Trophoblast cell (in vitro differentiated cells and primary cell): ENCODE data around the gene KLHL36. TPM values are rescaled to one million over a fixed set of nuclear protein-coding genes. Genes with fewer than 3 reads are reported as not detected.

Experiments used
- DNase-seq, 2 donors: peaks; one replicate each; pipeline ENCODE4 v3.0.0-alpha.2; 2016
- H2AFZ ChIP-seq: 2 replicates; pipeline ENCODE4 v1.6.1; 2013; ENCODE audit warnings: low read length, moderate library complexity, mild to moderate bottlenecking; ENCODE audit not compliant: insufficient read depth, poor library complexity
- H2AK5ac ChIP-seq: 2 replicates; pipeline ENCODE4 v1.6.1; 2013; ENCODE audit warnings: mild to moderate bottlenecking, low read length
- H2BK120ac ChIP-seq: 2 replicates; pipeline ENCODE4 v1.6.1; 2013; ENCODE audit warnings: low read length, mild to moderate bottlenecking, moderate library complexity; ENCODE audit not compliant: insufficient read depth, poor library complexity
- H2BK12ac ChIP-seq: 2 replicates; pipeline ENCODE4 v1.6.1; 2013; ENCODE audit warnings: mild to moderate bottlenecking, low read length, moderate library complexity
- H2BK5ac ChIP-seq: 2 replicates; pipeline ENCODE4 v1.6.1; 2013; ENCODE audit warnings: low read length, low read depth, moderate library complexity, mild to moderate bottlenecking; ENCODE audit not compliant: poor library complexity
- H3K14ac ChIP-seq: 2 replicates; pipeline ENCODE4 v1.6.1; 2013; ENCODE audit warnings: mild to moderate bottlenecking, low read length
- H3K18ac ChIP-seq: 2 replicates; pipeline ENCODE4 v1.6.1; 2013; ENCODE audit warnings: mild to moderate bottlenecking, low read length
- H3K23ac ChIP-seq: 2 replicates; pipeline ENCODE4 v1.6.1; 2013; ENCODE audit warnings: low read length
- H3K27ac ChIP-seq: 2 replicates; pipeline ENCODE4 v1.5.1; 2013; ENCODE audit warnings: low read depth, mild to moderate bottlenecking, inconsistent platforms, low read length, moderate library complexity
- H3K27me3 ChIP-seq: 2 replicates; pipeline ENCODE4 v1.6.1; 2013; ENCODE audit warnings: inconsistent platforms, mild to moderate bottlenecking, low read length, moderate library complexity; ENCODE audit not compliant: insufficient read depth
- H3K36me3 ChIP-seq, 2 experiments: 1 replicate in 1 of 2; 2 replicates in 1 of 2; pipeline ENCODE4 v1.6.1; 2013; ENCODE audit warnings: low read length in 2 of 2, mild to moderate bottlenecking in 2 of 2, moderate library complexity in 1 of 2; ENCODE audit not compliant: insufficient read depth in 2 of 2, control insufficient read depth in 1 of 2
- H3K4ac ChIP-seq: 2 replicates; pipeline ENCODE4 v1.6.1; 2013; ENCODE audit warnings: low read depth, mild to moderate bottlenecking, low read length, moderate library complexity
- H3K4me1 ChIP-seq, 2 experiments: 1 replicate in 1 of 2; 2 replicates in 1 of 2; pipeline ENCODE4 v1.6.1; 2013; ENCODE audit warnings: low read length in 2 of 2, mild to moderate bottlenecking in 2 of 2, moderate library complexity in 1 of 2; ENCODE audit not compliant: insufficient read depth in 2 of 2, control insufficient read depth in 1 of 2
- H3K4me2 ChIP-seq: 2 replicates; pipeline ENCODE4 v1.6.1; 2013; ENCODE audit warnings: inconsistent platforms, mild to moderate bottlenecking, low read length, moderate library complexity
- H3K4me3 ChIP-seq: 2 replicates; pipeline ENCODE4 v1.5.1; 2013; ENCODE audit warnings: mild to moderate bottlenecking, low read depth, low read length, inconsistent platforms
- H3K79me1 ChIP-seq: one replicate; pipeline ENCODE4 v1.6.1; 2013; ENCODE audit warnings: low read length
- H3K79me2 ChIP-seq: 2 replicates; pipeline ENCODE4 v1.6.1; 2013; ENCODE audit warnings: low read length, mild to moderate bottlenecking; ENCODE audit not compliant: control insufficient read depth, insufficient read depth, poor library complexity
- H3K9ac ChIP-seq: 2 replicates; pipeline ENCODE4 v1.6.1; 2013; ENCODE audit warnings: mild to moderate bottlenecking, low read length
- H3K9me3 ChIP-seq: 2 replicates; pipeline ENCODE4 v1.6.1; 2013; ENCODE audit warnings: low read depth, mild to moderate bottlenecking, control low read depth, inconsistent platforms, low read length; ENCODE audit not compliant: insufficient read depth
- H4K12ac ChIP-seq: 2 replicates; pipeline ENCODE4 v1.6.1; 2013; ENCODE audit warnings: low read depth, mild to moderate bottlenecking, low read length, moderate library complexity
- H4K8ac ChIP-seq: 2 replicates; pipeline ENCODE4 v1.6.1; 2013; ENCODE audit warnings: low read depth, mild to moderate bottlenecking, low read length, moderate library complexity
- H4K91ac ChIP-seq: one replicate; pipeline ENCODE4 v1.6.1; 2013; ENCODE audit warnings: low read depth, mild to moderate bottlenecking, low read length, moderate library complexity
- WGBS: extraction: QIAGEN DNeasy Blood & Tissue Kit; methylation state at CpG from one replicate; pipeline ENCODE4 v1.1.7; 2013; ENCODE audit warnings: missing lambda C conversion rate; ENCODE audit not compliant: insufficient read length, insufficient coverage; ENCODE audit errors: extremely low coverage; 5-methylcytosine and 5-hydroxymethylcytosine counted together
- polyA plus RNA-seq: library from polyadenylated mRNA; stranded (reverse); fragments of 200-250 nt; gene quantifications from 2 replicates; pipeline ENCODE4 v1.2.3, GENCODE V29; 2013

Gene KLHL36
- 17.4 and 17.6 TPM in 2 replicates for polyA plus RNA-seq

- peak within 1 kb of the TSS; percentile 93 for H4K91ac ChIP-seq
- H3K27me3 ChIP-seq, result no peaks in the 10 kb centered on the region
- no CpG with 5 or more reads among the region's 77 CpGs for WGBS
Measured at GRCh38 chr16:84647828-84648594, at the start of gene KLHL36. Gene KLHL36, plus strand, starts transcription at chr16:84648511. Its CDS starts 2,357 bp downstream, at chr16:84650868.

GRCh38 chr16:84599521-84600202, 48.6 kb upstream of the KLHL36 start:
- Histone ChIP-seq H3K27me3 (no peaks in the 10 kb centered on the region), H2BK120ac (no peak overlapping the region), H3K79me2 (no peaks in the 10 kb centered on the region), H2BK12ac (no peak overlapping the region), H4K12ac (peak overlapping the region; percentile 22), H3K4me2 (peak overlapping the region; percentile 2), H2AK5ac (no peak overlapping the region), H3K4me3 (no peak overlapping the region), H3K9ac (no peak overlapping the region), H4K91ac (no peak overlapping the region), H3K4ac (peak overlapping the region; percentile 42), H3K9me3 (peaks cover 2% of the 10 kb centered on the region), H3K23ac (no peak overlapping the region), H2BK5ac (no peak overlapping the region), H3K36me3 (peaks cover 7 to 13% of the 10 kb centered on the region in 2 experiments), H3K79me1 (no peaks in the 10 kb centered on the region), H3K27ac (no peak overlapping the region), H3K4me1 (peaks cover 8 to 14% of the 10 kb centered on the region in 2 experiments), H4K8ac (peak overlapping the region; percentile 19), H3K18ac (no peak overlapping the region), H3K14ac (no peak overlapping the region), H2AFZ (peak overlapping the region; percentile 67)
- no CpG with 5 or more reads among the region's 12 CpGs for WGBS
- peak in 1 of 2 donors; percentile 37 for DNase-seq

More at GRCh38 chr16:84647828-84648594, at the start of gene KLHL36:
- peak within 1 kb of the TSS; percentile 81 for H2AK5ac ChIP-seq
- no peak within 1 kb of the TSS for H3K23ac ChIP-seq
- peak; percentile 12 to 68 for DNase-seq
- H3K14ac ChIP-seq, result peak within 1 kb of the TSS; percentile 93
- peaks cover 7% of the 10 kb centered on the region for H3K79me2 ChIP-seq
- peaks cover 7 to 22% of the 10 kb centered on the region in 2 experiments for H3K4me1 ChIP-seq
- peaks cover 8% of the 10 kb centered on the region for H3K79me1 ChIP-seq
- H3K9me3 ChIP-seq, result no peaks in the 10 kb centered on the region
- peak within 1 kb of the TSS; percentile 83 for H3K4me3 ChIP-seq
- H3K27ac ChIP-seq, result no peak within 1 kb of the TSS
- peak within 1 kb of the TSS; percentile 90 for H2AFZ ChIP-seq
- H3K9ac ChIP-seq, result peak within 1 kb of the TSS; percentile 18
- H2BK120ac ChIP-seq, result peak within 1 kb of the TSS; percentile 74
- H3K36me3 ChIP-seq, result peaks cover 8% of the 10 kb centered on the region in 2 experiments
- peak within 1 kb of the TSS; percentile 9 for H2BK12ac ChIP-seq
- peak within 1 kb of the TSS; percentile 92 for H4K12ac ChIP-seq
- peak within 1 kb of the TSS; percentile 86 for H3K18ac ChIP-seq
- H3K4me2 ChIP-seq, result peak within 1 kb of the TSS; percentile 88
- H2BK5ac ChIP-seq, result peak within 1 kb of the TSS; percentile 55
- H3K4ac ChIP-seq, result peak within 1 kb of the TSS; percentile 91
- H4K8ac ChIP-seq, result peak within 1 kb of the TSS; percentile 94

GRCh38 chr16:84600343-84601229, 47.7 kb upstream of the KLHL36 start:
- peak overlapping the region; percentile 25 for H3K4ac ChIP-seq
- no peak overlapping the region for H3K27ac ChIP-seq
- no peak overlapping the region for H3K14ac ChIP-seq
- H3K4me3 ChIP-seq, result no peak overlapping the region
- WGBS, result no CpG with 5 or more reads among the region's 25 CpGs
- peaks cover 5 to 15% of the 10 kb centered on the region in 2 experiments for H3K4me1 ChIP-seq
- H2BK120ac ChIP-seq, result no peak overlapping the region
- H3K27me3 ChIP-seq, result no peaks in the 10 kb centered on the region
- H2AK5ac ChIP-seq, result no peak overlapping the region
- H3K36me3 ChIP-seq, result peaks cover 11 to 16% of the 10 kb centered on the region in 2 experiments
- no peak for DNase-seq
- H3K79me2 ChIP-seq, result no peaks in the 10 kb centered on the region
- H3K4me2 ChIP-seq, result no peak overlapping the region
- no peak overlapping the region for H2BK5ac ChIP-seq
- H3K9me3 ChIP-seq, result peaks cover 2% of the 10 kb centered on the region
- H3K79me1 ChIP-seq, result no peaks in the 10 kb centered on the region
- no peak overlapping the region for H3K23ac ChIP-seq
- H3K18ac ChIP-seq, result no peak overlapping the region
- no peak overlapping the region for H4K8ac ChIP-seq
- H4K91ac ChIP-seq, result no peak overlapping the region
- H3K9ac ChIP-seq, result no peak overlapping the region
- no peak overlapping the region for H4K12ac ChIP-seq
- no peak overlapping the region for H2AFZ ChIP-seq
- no peak overlapping the region for H2BK12ac ChIP-seq
